ENCODE results near the gene KIF1A. TPM values are rescaled to one million over a fixed set of nuclear protein-coding genes. Genes with fewer than 3 reads are reported as not detected.

Gene KIF1A
- total and polyA plus RNA-seq, 2 of the 13 experiments (the other 11 are each of a cell fraction or from before 2014, with no cell fraction given), result 0.01 TPM; not detected in 1

GRCh38 chr2:240856151-240856980 lies 36.3 kb upstream of the KIF1A start (continued):
- TF ChIP-seq ZNF318 (CRISPR knock-in tag; IDR thresholded peaks at IDR 0.05) (peak; percentile 86; the same call in 1 of the 2 replicates), ZNF704 (CRISPR knock-in tag; IDR thresholded peaks at IDR 0.05; ENCODE audit: borderline replicate concordance) (no peak), NFKB2 (CRISPR knock-in tag; IDR thresholded peaks at IDR 0.05; ENCODE audit: borderline replicate concordance) (peak; percentile 31; the same call in 1 of the 2 replicates), POLR2G (IDR thresholded peaks at IDR 0.05; ENCODE audit: low read depth, low read length) (no peak), SRSF9 (IDR thresholded peaks at IDR 0.05; ENCODE audit: borderline replicate concordance, insufficient read depth, low read depth, low read length, poor library complexity, severe bottlenecking) (no peak), XBP1 (CRISPR knock-in tag; IDR thresholded peaks at IDR 0.05) (no peak), ZNF282 (IDR thresholded peaks at IDR 0.05; ENCODE audit: partially characterized antibody) (no peak), ZNF570 (CRISPR knock-in tag; IDR thresholded peaks at IDR 0.05; ENCODE audit: borderline replicate concordance) (no peak), KAT2B (IDR thresholded peaks at IDR 0.05; ENCODE audit: borderline replicate concordance, low read depth, low read length) (no peak), ZNF616 (CRISPR knock-in tag; IDR thresholded peaks at IDR 0.05; ENCODE audit: low read depth) (no peak; the same call in 1 of the 2 replicates), ZNF101 (CRISPR knock-in tag; IDR thresholded peaks at IDR 0.05; ENCODE audit: borderline replicate concordance, low read depth) (0 out of 2 replicates have a peak, but pooled peaks have one; percentile 23), ZNF740 (CRISPR knock-in tag; IDR thresholded peaks at IDR 0.05) (no peak), ZNF496 (CRISPR knock-in tag; IDR thresholded peaks at IDR 0.05; ENCODE audit: insufficient replicate concordance) (no peak), ZNF776 (CRISPR knock-in tag; IDR thresholded peaks at IDR 0.05) (peak; percentile 5; the same call in 1 of the 2 replicates), ZEB1 (IDR thresholded peaks at IDR 0.05; ENCODE audit: insufficient replicate concordance, low read depth) (peak; percentile 19), MTF2 (CRISPR knock-in tag; IDR thresholded peaks at IDR 0.05; ENCODE audit: borderline replicate concordance) (0 out of 2 replicates have a peak, but pooled peaks have one; percentile 78), RFXANK (CRISPR knock-in tag; IDR thresholded peaks at IDR 0.05) (no peak)
